HG02588 (cell line): Measurements from ENCODE around the gene CASR.

Source experiments
- ATAC-seq: cut with Tn5 transposase; IDR thresholded peaks from one replicate; pipeline ENCODE4 v1.9.1; 2021; ENCODE audit warnings: mild to moderate bottlenecking, moderate library complexity; ENCODE audit not compliant: unreplicated experiment

The CASR gene

DNA sequence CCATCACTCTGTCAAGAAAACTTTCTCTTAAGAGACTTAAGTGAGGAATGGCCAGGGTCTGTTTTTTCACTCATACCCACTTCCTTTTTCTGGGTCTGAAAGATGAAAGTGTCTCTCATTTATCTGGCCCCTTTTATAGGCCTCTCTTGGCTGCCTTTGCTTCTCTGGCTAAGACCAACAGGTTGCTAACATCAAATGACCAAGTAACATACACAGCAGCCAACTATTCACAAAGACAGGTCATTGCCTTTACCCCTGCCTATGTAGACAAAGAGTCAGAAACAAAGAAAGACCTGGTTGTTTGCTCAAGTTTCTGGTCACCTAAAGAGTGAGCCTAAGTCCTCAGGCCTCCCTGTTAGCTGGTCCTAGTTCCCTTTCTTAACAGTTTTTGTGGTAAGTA lies 117.6 kb downstream of the CASR start:
- peak; percentile 46 for ATAC-seq

DNA sequence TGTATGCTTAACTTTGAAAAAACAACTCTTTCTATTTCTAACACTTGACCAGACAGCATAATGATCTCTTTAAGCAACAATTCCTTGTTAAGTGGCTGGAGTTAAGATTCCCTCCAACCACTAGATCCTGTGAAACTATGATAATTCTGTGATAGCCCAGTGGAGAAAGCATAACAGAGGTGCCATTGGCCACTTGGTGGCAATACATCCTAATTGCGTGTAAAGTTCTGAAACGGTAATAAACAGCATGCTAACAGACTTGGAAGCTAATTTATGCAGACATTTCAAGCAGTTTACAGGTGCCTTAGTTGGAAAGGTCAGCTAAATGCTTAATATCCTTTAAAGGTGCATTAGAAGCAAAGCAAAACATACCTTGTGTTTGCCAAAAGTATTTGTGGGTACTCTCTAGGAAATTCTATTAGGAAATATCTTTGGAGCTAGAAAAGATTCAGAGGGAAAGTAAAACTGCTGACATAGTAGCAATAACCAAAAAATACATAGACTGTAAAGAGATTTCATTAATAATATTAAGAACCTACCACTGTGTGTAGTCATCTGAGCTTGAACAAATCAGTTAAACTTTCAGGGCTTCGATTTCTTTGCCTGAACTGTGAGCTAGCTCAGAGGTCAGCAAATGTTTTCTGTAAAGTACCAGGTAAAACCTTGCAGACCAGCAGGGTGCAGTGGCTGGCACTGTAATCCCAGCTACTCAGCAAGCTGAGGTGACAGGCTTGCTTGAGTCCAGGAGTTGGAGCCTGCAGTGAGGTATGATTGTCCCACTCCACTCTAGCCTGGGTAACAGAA lies 122.6 kb downstream of the CASR start:
- ATAC-seq: no peak

GRCh38 chr3:122306622-122306953 lies 123.1 kb downstream of the CASR start:
- no peak for ATAC-seq

DNA sequence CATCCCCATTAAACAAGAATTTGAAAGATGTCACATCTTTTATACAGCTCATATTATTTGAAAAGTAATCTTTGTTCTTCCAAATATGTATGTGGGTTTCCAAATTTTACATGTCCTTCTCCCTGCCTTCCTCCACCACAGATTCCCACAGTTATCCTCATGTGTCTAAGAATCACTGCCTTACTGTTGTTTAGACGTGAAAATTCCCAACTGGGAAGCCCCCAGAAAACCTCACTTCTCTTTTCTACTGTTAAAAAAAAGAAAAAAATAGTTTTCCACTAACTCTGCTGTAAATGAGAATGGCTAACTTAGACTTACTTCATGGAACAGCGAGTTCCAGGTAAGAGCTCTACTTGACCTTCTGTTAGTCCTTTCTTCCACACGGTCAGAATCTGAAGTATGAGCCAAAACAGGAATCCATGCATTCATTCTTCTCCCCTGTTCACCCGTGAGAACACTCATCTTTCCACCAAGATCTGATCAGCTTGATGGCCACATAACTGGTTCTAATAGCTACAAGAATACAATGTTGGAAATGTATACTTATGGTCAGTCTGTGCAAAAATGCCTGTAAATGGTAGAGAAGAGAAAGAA lies 123.7 kb downstream of the CASR start:
- no peak for ATAC-seq

GRCh38 chr3:122307976-122308375 lies 124.5 kb downstream of the CASR start:
- no peak for ATAC-seq

- ATAC-seq: no peak
Observed at GRCh38 chr3:122310361-122310760, 126.9 kb downstream of the CASR start.

GRCh38 chr3:122312826-122313225 lies 129.4 kb downstream of the CASR start:
- ATAC-seq: no peak

- ATAC-seq: no peak
Observed at GRCh38 chr3:122313281-122313680, 129.8 kb downstream of the CASR start.

DNA sequence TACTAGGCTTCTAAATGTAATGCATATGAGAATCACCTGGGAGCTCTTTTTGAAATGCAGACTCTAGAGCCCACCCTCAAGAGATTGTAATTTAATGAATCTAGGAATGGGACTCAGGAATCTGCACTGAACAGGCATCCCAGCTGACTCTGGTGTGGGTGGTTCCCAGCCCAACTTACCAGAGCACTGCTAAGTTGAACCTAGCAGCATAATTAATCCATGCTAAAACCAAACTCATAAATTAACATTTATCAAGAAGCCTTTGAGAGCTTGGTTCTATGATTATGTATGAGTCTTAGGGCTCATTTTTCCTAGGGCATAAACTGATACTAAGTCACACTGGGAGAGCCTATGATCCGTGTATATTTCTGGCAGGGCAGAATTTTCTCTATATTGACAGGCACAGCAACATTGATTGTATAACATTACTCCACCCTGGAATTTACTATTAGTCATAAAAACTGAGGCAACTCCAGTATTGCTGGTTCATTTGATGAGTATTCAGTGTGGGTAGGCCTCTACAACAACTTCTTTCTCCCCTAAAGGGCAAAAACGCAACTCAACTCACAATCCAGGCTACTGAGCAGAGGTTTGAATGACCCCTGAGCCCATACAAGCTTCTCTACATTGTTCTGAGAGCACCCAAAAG lies 130.9 kb downstream of the CASR start:
- no peak for ATAC-seq

DNA sequence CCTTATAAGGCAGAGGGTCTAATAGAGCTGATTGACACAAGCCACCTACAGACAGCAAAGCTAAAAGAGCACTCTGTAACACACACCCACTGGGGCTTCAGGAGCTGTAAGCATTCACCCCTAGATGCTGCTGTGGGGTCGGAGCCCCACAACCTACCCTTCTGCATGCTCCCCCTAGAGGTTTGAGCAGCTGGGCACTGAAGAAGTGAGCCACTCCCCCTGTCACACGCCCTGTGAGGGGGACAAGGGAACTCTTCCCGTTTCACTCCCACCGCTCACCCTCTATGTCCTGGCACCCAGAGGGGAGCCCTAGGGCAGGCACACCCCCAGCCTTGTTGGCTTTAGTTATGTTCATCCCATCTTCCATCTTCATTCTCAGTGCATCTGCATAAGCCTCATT lies 132.2 kb downstream of the CASR start:
- ATAC-seq: no peak

DNA sequence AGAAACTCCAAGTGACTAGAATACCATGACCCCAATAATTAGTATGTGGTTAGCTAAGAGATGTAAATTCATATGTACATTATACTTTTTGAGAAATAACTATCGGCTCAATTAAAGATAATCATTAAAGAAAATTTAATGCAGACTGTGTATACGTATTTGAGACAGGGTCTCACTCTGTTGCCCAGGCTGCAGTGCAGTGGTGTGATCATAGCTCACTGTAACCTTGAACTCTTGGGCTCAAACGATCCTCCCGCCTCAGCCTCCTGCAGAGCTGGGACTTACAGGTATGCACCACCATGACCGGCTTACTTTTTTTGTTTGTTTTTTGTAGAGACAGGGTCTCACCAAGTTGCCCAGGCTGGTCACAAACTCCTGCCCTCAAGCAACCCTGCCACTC lies 132.9 kb downstream of the CASR start:
- ATAC-seq: no peak

GRCh38 chr3:122318620-122319019 lies 135.2 kb downstream of the CASR start:
- no peak for ATAC-seq

DNA sequence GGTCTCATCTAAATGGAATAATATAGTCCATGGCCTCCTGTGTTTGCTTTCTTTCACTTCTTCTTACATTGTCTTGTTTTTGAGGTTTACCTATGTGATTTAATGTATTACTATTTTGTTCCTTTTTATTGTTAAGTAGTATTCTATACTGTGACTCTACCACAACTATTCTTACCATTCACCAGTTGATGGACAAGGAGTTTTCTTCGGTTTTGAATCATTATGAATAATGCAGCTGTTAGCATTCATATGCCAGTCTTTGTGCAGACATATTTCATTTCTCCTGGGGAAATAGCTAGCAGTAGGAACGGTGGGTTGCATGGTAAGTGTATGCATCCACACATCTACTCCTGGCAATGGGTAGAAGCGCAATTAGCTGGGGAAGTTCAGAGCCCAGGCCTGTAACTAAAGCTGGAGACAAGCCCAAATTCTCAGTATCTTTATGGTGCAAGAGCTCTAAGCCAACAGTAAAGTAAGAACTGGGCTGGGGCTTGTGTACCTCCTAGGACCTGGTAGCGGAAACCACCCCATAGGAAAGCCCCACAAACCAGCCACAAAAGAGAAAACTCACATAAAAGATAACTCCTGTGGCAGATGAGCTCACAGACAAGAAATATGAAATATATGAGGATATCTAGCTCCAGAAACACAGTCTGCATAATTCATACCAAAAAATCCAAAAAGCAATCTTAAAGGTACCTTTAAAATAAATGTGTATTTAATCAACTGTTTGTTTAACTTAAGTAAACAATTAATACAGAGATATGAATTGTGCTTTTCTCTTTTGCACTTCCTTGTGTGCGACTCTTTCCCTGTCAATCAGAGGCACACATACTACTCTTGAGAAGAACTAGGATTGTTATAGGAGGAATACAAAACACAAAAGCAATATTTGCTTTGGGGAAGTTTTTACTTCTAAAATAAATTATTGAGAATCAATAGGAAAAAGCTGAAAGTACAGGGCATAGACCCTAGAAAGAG lies 138.9 kb downstream of the CASR start:
- ATAC-seq: peak; percentile 53

GRCh38 chr3:122324871-122325323 lies 141.4 kb downstream of the CASR start, which contains the start of gene CSTA:
TSS of gene CSTA (plus strand) at chr3:122325248. CDS start at chr3:122325293, 45 bp downstream.
- no peak for ATAC-seq

DNA sequence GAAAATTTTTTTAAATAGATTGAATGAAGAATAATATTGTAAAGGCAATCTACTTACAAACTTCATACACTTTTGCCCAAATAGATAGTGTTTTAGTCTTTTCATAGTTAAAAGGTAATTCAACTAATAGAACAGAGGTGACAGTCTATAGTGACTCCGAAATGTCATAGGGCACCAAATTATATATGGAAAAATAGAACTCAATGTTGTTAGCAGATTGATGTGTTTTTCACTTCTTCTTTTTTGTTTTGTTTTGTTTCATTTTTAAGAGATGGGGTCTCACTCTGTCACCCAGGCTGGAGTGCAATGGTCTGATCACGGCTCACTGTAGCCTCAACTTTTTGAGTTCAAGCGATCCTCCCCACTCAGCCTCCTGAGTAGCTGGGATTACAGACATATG lies 142.3 kb downstream of the CASR start:
- no peak for ATAC-seq

DNA sequence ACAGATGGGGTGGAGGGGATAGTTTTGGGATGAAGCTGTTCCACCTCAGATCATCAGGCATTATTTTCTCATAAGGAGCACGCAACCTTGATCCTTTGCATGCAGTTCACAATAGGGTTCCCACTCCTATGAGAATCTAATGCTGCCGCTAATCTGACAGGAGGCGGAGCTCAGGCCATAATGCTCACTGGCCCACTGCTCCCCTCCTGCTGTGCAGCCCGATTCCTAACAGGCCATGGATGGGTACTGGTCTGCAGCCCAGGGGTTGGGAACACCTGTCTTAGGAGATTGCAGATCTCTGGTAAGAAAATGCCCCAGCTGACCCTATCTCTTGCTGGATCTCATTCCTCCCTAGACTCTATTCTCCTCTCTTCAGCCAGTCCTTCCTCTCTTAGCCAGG lies 148.4 kb downstream of the CASR start:
- ATAC-seq: no peak

- no peak for ATAC-seq
Observed at GRCh38 chr3:122332551-122332950, 149.1 kb downstream of the CASR start.
